Measurements from ENCODE around the gene ASCC1.

The ASCC1 gene

DNA sequence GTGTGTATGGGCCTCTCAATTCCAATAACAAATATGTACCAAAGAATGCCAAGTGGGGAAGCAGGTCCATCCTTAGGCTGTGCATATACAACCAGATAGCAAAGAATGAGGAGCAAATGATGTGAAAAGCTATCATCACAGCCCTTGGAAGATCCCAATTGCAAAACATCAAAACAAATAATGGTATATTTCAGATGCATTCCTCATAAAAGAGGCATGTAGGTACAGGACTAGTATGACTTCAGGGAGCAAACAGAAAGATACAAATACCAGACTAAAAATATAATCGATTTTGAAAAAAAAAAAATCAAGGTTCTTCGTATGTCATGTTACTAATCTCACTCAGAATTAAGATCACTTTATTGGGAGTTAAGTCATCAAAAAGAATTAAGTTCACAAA, 109.2 kb downstream of the ASCC1 start:
- in situ Hi-C loops (cut with HindIII; ENCODE audit: low sequenced_read_pairs): no loop called here
- DNase-seq (ENCODE audit: low read depth): no peak
- H3K4me3 ChIP-seq (ENCODE audit: low read depth, low read length): no peak overlapping the region
- no peak for TF ChIP-seq CTCF (IDR thresholded peaks at IDR 0.05; ENCODE audit: low read depth, low read length, missing control alignments)

DNA sequence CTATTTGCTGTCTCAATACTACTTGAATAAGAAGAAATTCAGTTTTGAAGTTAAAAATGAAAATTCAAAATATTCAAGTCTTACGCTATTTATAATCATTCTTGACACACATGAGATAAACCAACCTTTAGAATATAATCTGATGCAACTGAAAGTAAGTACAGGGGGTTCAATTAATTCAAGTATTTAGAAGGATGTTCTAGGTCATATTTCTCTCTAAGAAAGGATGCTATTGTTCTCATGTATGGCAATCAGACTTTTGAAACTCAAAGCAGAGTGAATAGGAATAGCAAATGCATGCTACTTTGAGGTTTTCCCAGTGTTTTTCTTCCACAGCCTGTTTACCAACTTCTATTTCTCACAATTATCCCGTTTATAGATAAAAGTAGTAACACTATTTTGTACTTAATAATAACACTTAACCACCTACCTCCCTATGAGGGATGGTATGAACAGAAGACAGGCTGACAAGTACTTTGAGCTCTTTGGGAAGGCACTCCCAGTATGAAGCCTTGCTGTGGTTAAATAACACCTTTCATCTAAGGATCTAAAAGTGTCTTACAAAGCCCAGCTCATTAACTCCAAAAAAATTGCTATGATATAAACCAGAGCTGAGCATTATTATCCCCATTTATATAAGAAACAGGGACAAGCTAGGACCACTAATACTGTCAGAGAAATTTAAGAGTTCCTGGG, 109.8 kb downstream of the ASCC1 start:
- TF ChIP-seq CTCF (IDR thresholded peaks at IDR 0.05; ENCODE audit: low read depth, low read length, missing control alignments): no peak
- in situ Hi-C loops (cut with HindIII; ENCODE audit: low sequenced_read_pairs): no loop called here
- H3K4me3 ChIP-seq (ENCODE audit: low read depth, low read length): no peak overlapping the region
- DNase-seq (ENCODE audit: low read depth): no peak

DNA sequence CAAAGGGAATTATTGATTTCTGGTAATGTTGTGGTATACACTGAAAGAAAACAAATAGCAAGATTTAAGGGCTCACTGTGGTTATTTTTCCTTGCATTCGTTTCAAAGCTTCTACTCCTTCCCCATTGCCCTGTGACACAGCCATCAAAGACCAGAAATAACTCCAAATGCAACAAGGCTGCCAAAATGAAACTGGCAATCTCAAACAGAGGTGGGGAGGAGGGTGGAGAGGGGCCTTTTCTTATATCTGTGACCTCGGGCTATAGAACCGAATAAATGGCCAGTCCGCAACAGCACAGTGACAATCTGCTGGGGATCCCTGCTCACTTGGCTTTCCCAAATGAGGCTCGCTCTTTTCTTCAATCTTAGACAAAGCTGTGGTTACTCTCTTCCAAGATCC, 110.4 kb downstream of the ASCC1 start:
- TF ChIP-seq CTCF (IDR thresholded peaks at IDR 0.05; ENCODE audit: low read depth, low read length, missing control alignments): no peak
- in situ Hi-C loops (cut with HindIII; ENCODE audit: low sequenced_read_pairs): no loop called here
- H3K4me3 ChIP-seq (ENCODE audit: low read depth, low read length): no peak overlapping the region
- no peak for DNase-seq (ENCODE audit: low read depth)

DNA sequence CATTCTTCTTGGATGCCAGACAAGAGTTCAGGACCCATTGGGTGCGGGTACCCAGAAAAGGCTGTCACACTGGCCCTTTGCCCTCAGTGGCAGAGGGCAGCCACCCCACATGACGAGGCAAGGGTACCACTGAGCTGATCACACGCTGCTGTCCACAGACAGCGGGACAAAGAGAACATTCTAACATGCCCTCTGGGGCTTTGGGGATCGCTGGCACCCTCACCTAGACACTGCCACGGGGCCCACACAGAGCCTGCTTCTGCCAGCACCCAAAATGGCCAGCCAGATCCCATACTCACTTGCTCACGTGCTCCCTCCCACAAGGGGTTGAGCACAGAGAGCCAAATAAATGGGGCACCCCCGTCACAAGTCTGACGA, 111.0 kb downstream of the ASCC1 start:
- in situ Hi-C loops (cut with HindIII; ENCODE audit: low sequenced_read_pairs): no loop called here
- no peak overlapping the region for H3K4me3 ChIP-seq (ENCODE audit: low read depth, low read length)

DNA sequence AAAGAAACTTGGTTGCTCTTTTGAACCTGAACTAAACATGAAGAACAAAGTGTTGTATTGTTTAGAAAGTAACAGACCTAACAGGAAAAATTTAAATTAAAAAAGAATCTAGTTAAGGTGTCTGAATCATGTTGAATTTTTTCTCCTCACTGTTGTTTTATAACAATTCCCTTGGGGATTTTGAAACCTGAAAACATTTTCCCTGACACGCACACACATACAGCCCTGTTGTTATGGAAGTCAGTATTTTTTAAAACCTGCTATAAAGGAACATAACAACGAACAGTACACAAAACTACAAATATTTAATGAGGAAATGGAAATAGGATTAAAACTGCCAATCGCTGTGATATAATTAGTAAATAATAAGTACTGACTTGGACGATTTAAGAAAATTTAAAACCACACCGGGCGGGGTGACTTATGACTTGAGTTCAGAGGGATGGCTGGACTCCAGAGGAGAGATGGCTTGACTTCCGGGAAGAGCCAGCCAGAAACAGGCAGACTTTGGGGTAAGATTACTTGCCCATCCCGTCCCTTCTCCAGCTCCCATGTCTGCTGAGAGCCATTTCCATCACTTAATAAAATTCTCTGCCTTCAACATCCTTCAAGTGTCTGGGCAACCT, 111.5 kb downstream of the ASCC1 start:
- DNase-seq (ENCODE audit: low read depth): no peak
- no peak for TF ChIP-seq CTCF (IDR thresholded peaks at IDR 0.05; ENCODE audit: low read depth, low read length, missing control alignments)
- H3K4me3 ChIP-seq (ENCODE audit: low read depth, low read length): no peak overlapping the region
- in situ Hi-C loops (cut with HindIII; ENCODE audit: low sequenced_read_pairs): no loop called here

More for the DNA sequence above, 111.0 kb downstream of the ASCC1 start:
- TF ChIP-seq CTCF (IDR thresholded peaks at IDR 0.05; ENCODE audit: low read depth, low read length, missing control alignments): no peak
- DNase-seq (ENCODE audit: low read depth): no peak

GRCh38 chr10:72099600-72099921, 116.5 kb downstream of the ASCC1 start:
- DNase-seq (ENCODE audit: low read depth): no peak
- in situ Hi-C loops (cut with HindIII; ENCODE audit: low sequenced_read_pairs): no loop called here
- no peak for TF ChIP-seq CTCF (IDR thresholded peaks at IDR 0.05; ENCODE audit: low read depth, low read length, missing control alignments)
- H3K4me3 ChIP-seq (ENCODE audit: low read depth, low read length): no peak overlapping the region
